IMR-90 (cell line): ENCODE data around the gene BATF. TPM values are rescaled to one million over a fixed set of nuclear protein-coding genes. Genes with fewer than 3 reads are reported as not detected.

Experiments
- ATAC-seq: fragments of 200-7000 bp; cut with Tn5 transposase; 2 replicates; pipeline ENCODE4 v1.9.1; 2020; ENCODE audit warnings: low read depth, mild to moderate bottlenecking, moderate library complexity
- BruUV-seq: library from RNA; stranded (reverse); fragments of 400-500 nt; replicated peaks from 2 replicates; lab custom pipeline; 2021; lab: Mats Ljungman, UMichigan
- CTCF ChIA-PET: fragments of 300-600 bp; formaldehyde crosslinking; extraction: SDS; loops from one replicate; lab custom pipeline; 2021; ENCODE audit warnings: antibody characterized with exemption; lab: Yijun Ruan, JAX
- POLR2A ChIA-PET: fragments of 300-600 bp; sonication (Branson Sonifier 250); formaldehyde crosslinking; loops from one replicate; lab custom pipeline; 2022; ENCODE audit warnings: antibody characterized with exemption; ENCODE audit not compliant: unreplicated experiment; lab: Charles Lee
- DNase-seq: peaks from one replicate; pipeline ENCODE4 v3.0.0; 2013
- H2AFZ ChIP-seq: replicated peaks from 2 replicates; pipeline ENCODE3; 2013; ENCODE audit warnings: low read length, mild to moderate bottlenecking; ENCODE audit not compliant: poor library complexity
- H2AK5ac ChIP-seq: 2 replicates; pipeline ENCODE4 v1.6.1; 2013; ENCODE audit warnings: low read depth, low read length, inconsistent platforms
- H2AK9ac ChIP-seq: replicated peaks from 2 replicates; pipeline ENCODE3; 2013; ENCODE audit warnings: mild to moderate bottlenecking, low read depth, low read length, moderate library complexity; ENCODE audit not compliant: poor library complexity
- H2BK120ac ChIP-seq: 2 replicates; pipeline ENCODE4 v1.6.1; 2013; ENCODE audit warnings: low read depth, low read length, inconsistent platforms
- H2BK15ac ChIP-seq: 3 replicates; pipeline ENCODE4 v1.6.1; 2013; ENCODE audit warnings: low read depth, low read length, inconsistent platforms
- H2BK20ac ChIP-seq: 2 replicates; pipeline ENCODE4 v1.6.1; 2013; ENCODE audit warnings: low read depth, mild to moderate bottlenecking, inconsistent platforms, low read length, moderate library complexity
- H2BK5ac ChIP-seq: 2 replicates; pipeline ENCODE4 v1.6.1; 2013; ENCODE audit warnings: mild to moderate bottlenecking, low read depth, low read length, inconsistent platforms; ENCODE audit not compliant: poor library complexity, severe bottlenecking
- H3K14ac ChIP-seq: replicated peaks from 2 replicates; pipeline ENCODE4 v1.6.1; 2013; ENCODE audit warnings: low read depth, low read length, inconsistent platforms
- H3K18ac ChIP-seq: 2 replicates; pipeline ENCODE4 v1.6.1; 2013; ENCODE audit warnings: low read depth, low read length, control low read depth
- H3K23ac ChIP-seq: 2 replicates; pipeline ENCODE4 v1.6.1; 2013; ENCODE audit warnings: low read depth, low read length, inconsistent platforms
- H3K27ac ChIP-seq: 2 replicates; pipeline ENCODE4 v1.5.1; 2013; ENCODE audit warnings: mild to moderate bottlenecking, control low read depth, low read length; ENCODE audit not compliant: insufficient read depth
- H3K27me3 ChIP-seq: 2 replicates; pipeline ENCODE4 v1.6.1; 2013; ENCODE audit warnings: low read length; ENCODE audit not compliant: control insufficient read depth, insufficient read depth
- H3K36me3 ChIP-seq: 2 replicates; pipeline ENCODE4 v1.6.1; 2013; ENCODE audit warnings: low read length, mixed read lengths; ENCODE audit not compliant: control insufficient read depth, insufficient read depth
- H3K4ac ChIP-seq: 2 replicates; pipeline ENCODE4 v1.6.1; 2013; ENCODE audit warnings: low read depth, low read length, inconsistent platforms
- H3K4me1 ChIP-seq: 2 replicates; pipeline ENCODE4 v1.6.1; 2013; ENCODE audit warnings: low read length, mixed read lengths; ENCODE audit not compliant: control insufficient read depth, insufficient read depth
- H3K4me2 ChIP-seq: 2 replicates; pipeline ENCODE4 v1.6.1; 2013; ENCODE audit warnings: low read depth, mild to moderate bottlenecking, control low read depth, low read length, moderate library complexity
- H3K4me3 ChIP-seq: 2 replicates; pipeline ENCODE4 v1.5.1; 2013; ENCODE audit warnings: low read depth, mild to moderate bottlenecking, control low read depth, low read length, moderate library complexity; ENCODE audit not compliant: insufficient read depth
- H3K56ac ChIP-seq: 2 replicates; pipeline ENCODE4 v1.6.1; 2013; ENCODE audit warnings: low read length, inconsistent platforms; ENCODE audit not compliant: insufficient read depth; ENCODE audit errors: extremely low read depth
- H3K79me1 ChIP-seq, 2 experiments: 2 replicates each; pipeline ENCODE4 v1.6.1; 2013; ENCODE audit warnings: low read length in 2 of 2, inconsistent platforms in 1 of 2, low read depth in 1 of 2
- H3K9ac ChIP-seq: 2 replicates; pipeline ENCODE4 v1.6.1; 2013; ENCODE audit warnings: low read depth, low read length, control low read depth
- H3K9me1 ChIP-seq: 2 replicates; pipeline ENCODE4 v1.6.1; 2013; ENCODE audit warnings: low read length, inconsistent platforms; ENCODE audit not compliant: insufficient read depth
- H3K9me3 ChIP-seq: 2 replicates; pipeline ENCODE4 v1.6.1; 2013; ENCODE audit warnings: low read length; ENCODE audit not compliant: control insufficient read depth, insufficient read depth
- H4K20me1 ChIP-seq: 2 replicates; pipeline ENCODE4 v1.6.1; 2013; ENCODE audit warnings: low read length, inconsistent platforms; ENCODE audit not compliant: insufficient read depth
- H4K5ac ChIP-seq: 2 replicates; pipeline ENCODE4 v1.6.1; 2013; ENCODE audit warnings: mild to moderate bottlenecking, low read depth, low read length, control low read depth
- H4K8ac ChIP-seq, 2 experiments: 2 replicates each; pipeline ENCODE4 v1.6.1; 2013; ENCODE audit warnings: low read depth in 2 of 2, low read length in 2 of 2, control low read depth in 1 of 2, inconsistent platforms in 1 of 2
- H4K91ac ChIP-seq: 2 replicates; pipeline ENCODE4 v1.6.1; 2013; ENCODE audit warnings: low read depth, low read length, inconsistent platforms; ENCODE audit not compliant: insufficient read depth
- CEBPB ChIP-seq: IDR thresholded peaks from 2 replicates; pipeline ENCODE4 v1.6.1; 2012; ENCODE audit warnings: low read depth, low read length, improper control_type of control experiment
- WGBS, 2 experiments: methylation state at CpG; one replicate each; pipeline versions ENCODE4 v1.1.5 to v1.1.7; 2013; ENCODE audit warnings: missing lambda C conversion rate in 2 of 2; ENCODE audit not compliant: insufficient read length in 1 of 2; ENCODE audit errors: extremely low coverage in 2 of 2; 5-methylcytosine and 5-hydroxymethylcytosine counted together
- dilution Hi-C: fragments of 300-500 bp; cut with HindIII; formaldehyde crosslinking; loops from one replicate; pipeline ENCODE4 v1.14.3; 2018; ENCODE audit warnings: low sequenced_read_pairs; ENCODE audit not compliant: unreplicated experiment
- in situ Hi-C: fragments of 300-500 bp; cut with MboI; formaldehyde crosslinking; loops from 3 replicates; pipeline ENCODE4 v1.14.3; 2019; ENCODE audit warnings: low sequenced_read_pairs, inconsistent platforms, mixed read lengths
- intact Hi-C: fragments of 100-400 bp; cut with micrococcal nuclease; formaldehyde crosslinking; loops from 2 replicates; pipeline ENCODE4 v1.10.0; 2022
- polyA plus RNA-seq, 3 experiments: library from polyadenylated mRNA; depleted of rRNA; stranded (reverse); fragments of >200 nt; gene quantifications; 2 replicates each; pipeline ENCODE4 v1.2.3, GENCODE V29; 2012; ENCODE audit warnings: low replicate concordance in 1 of 3
- total RNA-seq: library from RNA; depleted of rRNA; stranded (reverse); fragments of >200 nt; gene quantifications from 2 replicates; pipeline ENCODE4 v1.2.3, GENCODE V29; 2012
- TF ChIP-seq, protein P1 (sequence below): fragments of 150-350 bp; IDR thresholded peaks from 2 replicates; pipeline ENCODE4 v1.6.1; 2017; ENCODE audit warnings: mild to moderate bottlenecking, antibody characterized with exemption, low read length, low read depth
- TF ChIP-seq, protein P2 (sequence below): conservative IDR thresholded peaks from 2 replicates; pipeline ENCODE4 v1.5.1; 2012; ENCODE audit warnings: mild to moderate bottlenecking, low read depth, low read length, improper control_type of control experiment

The BATF gene
- total and polyA plus RNA-seq, 2 of the 4 experiments (the other 2 are of a cell fraction), result not detected

DNA sequence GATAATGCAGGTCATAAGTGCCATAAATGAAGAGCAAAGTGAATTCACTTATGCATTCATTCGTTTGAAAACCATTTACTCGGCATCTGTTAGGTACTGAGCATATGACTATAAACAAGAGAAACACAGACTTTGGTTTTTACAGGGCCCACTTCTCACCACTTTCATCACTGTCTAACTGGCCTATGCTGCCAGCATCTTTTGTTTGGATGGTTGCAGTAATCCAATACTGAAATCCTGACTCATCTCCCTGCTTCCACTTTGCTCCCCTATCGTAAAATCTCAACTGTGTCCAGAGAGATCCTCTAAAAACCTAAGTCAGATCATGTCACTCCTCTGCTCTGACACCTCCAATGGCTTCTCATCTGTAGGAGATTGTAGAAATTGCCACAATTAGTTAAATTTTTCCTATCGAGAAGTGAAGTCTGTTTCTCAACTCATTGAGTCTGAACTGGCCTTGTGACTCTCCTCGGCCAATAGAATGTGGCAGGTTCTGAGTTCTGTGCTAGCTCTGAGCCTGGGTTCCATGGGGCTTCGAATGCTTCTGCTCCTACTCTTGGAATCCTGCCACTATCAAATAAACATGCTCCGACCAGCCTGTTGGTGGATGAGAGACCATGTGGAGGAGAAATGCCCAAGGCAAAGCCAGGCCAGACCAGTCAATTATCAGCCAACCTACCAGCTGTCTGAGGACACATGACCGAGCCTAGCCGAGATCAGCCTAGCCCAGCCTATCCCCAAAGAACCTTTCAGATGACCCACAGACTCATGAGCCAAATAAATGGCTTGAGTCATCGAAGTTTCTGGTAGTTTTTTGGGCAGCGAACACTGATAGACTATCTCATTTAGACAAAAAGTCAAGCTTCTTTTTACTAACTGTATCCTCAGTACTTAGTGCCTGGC, 2.2 kb upstream of the BATF start:
- no TSS peak for BruUV-seq
- peak overlapping the region; percentile 50; the same call in 1 of the 2 replicates for H3K27ac ChIP-seq
- CTCF ChIA-PET, result no interaction called here
- no peaks in the 10 kb centered on the region for H3K9me3 ChIP-seq
- peak overlapping the region; percentile 18; the same call in 1 of the 2 replicates for H3K18ac ChIP-seq
- peak; percentile 90 for ATAC-seq
- no peak overlapping the region for H3K4me3 ChIP-seq
- no peak overlapping the region for H3K14ac ChIP-seq
- H4K8ac ChIP-seq, result no peak overlapping the region
- no peaks in the 10 kb centered on the region for H4K20me1 ChIP-seq
- no peak overlapping the region for H4K91ac ChIP-seq
- H3K9ac ChIP-seq, result no peak overlapping the region
- H2AK5ac ChIP-seq, result no peak overlapping the region
- H3K79me1 ChIP-seq, result no peaks in the 10 kb centered on the region
- peaks cover 26% of the 10 kb centered on the region for H3K27me3 ChIP-seq
- H2BK5ac ChIP-seq, result no peak overlapping the region
- TF ChIP-seq, protein P1, sequence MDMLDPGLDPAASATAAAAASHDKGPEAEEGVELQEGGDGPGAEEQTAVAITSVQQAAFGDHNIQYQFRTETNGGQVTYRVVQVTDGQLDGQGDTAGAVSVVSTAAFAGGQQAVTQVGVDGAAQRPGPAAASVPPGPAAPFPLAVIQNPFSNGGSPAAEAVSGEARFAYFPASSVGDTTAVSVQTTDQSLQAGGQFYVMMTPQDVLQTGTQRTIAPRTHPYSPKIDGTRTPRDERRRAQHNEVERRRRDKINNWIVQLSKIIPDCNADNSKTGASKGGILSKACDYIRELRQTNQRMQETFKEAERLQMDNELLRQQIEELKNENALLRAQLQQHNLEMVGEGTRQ, result peak; percentile 54; the same call in 1 of the 2 replicates
- peak; percentile 40 for TF ChIP-seq CEBPB
- TF ChIP-seq, protein P2, sequence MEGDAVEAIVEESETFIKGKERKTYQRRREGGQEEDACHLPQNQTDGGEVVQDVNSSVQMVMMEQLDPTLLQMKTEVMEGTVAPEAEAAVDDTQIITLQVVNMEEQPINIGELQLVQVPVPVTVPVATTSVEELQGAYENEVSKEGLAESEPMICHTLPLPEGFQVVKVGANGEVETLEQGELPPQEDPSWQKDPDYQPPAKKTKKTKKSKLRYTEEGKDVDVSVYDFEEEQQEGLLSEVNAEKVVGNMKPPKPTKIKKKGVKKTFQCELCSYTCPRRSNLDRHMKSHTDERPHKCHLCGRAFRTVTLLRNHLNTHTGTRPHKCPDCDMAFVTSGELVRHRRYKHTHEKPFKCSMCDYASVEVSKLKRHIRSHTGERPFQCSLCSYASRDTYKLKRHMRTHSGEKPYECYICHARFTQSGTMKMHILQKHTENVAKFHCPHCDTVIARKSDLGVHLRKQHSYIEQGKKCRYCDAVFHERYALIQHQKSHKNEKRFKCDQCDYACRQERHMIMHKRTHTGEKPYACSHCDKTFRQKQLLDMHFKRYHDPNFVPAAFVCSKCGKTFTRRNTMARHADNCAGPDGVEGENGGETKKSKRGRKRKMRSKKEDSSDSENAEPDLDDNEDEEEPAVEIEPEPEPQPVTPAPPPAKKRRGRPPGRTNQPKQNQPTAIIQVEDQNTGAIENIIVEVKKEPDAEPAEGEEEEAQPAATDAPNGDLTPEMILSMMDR, result no peak
- H3K9me1 ChIP-seq, result peaks cover 3% of the 10 kb centered on the region; the same call in 1 of the 2 replicates
- peak; percentile 65 for DNase-seq
- intact Hi-C loops, result no loop called here
- H2BK15ac ChIP-seq, result no peak overlapping the region
- H3K4me2 ChIP-seq, result peak overlapping the region; percentile 39; the same call in 1 of the 2 replicates
- no peak overlapping the region for H2BK120ac ChIP-seq
- POLR2A ChIA-PET, result no interaction called here
- no peaks in the 10 kb centered on the region for H3K36me3 ChIP-seq
- dilution Hi-C loops, result no loop called here
- no peak overlapping the region for H2BK20ac ChIP-seq
- no peak overlapping the region for H3K4ac ChIP-seq
- H3K4me1 ChIP-seq, result peaks cover 2% of the 10 kb centered on the region; the same call in 1 of the 2 replicates
- H3K56ac ChIP-seq, result no peak overlapping the region
- no peak overlapping the region for H3K23ac ChIP-seq
- H4K5ac ChIP-seq, result no peak overlapping the region; the same call in 1 of the 2 replicates
- no peak overlapping the region for H2AK9ac ChIP-seq
- H2AFZ ChIP-seq, result no peak overlapping the region
- WGBS, 2 experiments, result 70% methylated on average over 4 of the region's 11 CpGs; no CpG with 5 or more reads in 1 of the 2 experiments
- in situ Hi-C loops, result no loop called here
